NCI-H510A (cell line): ENCODE results near the gene ACO2.

Experiments
- DNase-seq: peaks from one replicate; lab custom pipeline; 2025; lab: John Stamatoyannopoulos, UW

ACO2 gene

DNA sequence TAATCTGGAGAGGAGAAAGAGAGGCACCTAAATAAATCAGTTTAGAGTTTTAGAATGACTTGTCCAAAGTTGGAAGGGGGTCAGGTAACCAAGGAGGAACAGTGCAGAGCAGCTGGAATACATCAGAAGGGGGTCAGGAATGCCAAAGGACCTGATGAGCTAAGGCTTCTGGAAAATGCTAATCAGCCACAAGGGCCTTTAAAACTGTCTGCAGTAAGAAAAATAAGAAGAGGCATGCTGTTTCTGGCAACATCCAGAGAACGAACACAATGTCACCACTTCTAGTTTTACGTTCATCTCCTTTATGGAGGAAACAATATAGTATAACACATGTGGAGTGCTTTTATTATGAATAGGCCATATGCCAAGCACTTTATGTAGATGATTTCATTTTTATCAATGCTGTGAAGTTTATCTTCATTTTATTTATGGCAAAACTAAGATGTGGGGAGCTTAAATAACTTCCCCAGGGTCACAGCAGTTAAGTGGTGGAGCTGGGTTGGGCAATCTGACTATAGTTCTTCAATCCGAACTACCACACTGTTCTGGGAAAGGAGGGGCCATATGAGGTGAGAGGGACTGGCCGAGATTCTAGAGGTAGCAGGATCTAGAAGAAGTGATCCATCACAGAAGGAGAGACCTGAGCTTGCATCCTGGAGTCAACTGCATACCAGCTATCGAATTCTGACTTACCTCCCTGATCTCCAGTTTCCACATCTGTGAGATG, 22.6 kb downstream of the ACO2 start:
- no peak for DNase-seq

DNA sequence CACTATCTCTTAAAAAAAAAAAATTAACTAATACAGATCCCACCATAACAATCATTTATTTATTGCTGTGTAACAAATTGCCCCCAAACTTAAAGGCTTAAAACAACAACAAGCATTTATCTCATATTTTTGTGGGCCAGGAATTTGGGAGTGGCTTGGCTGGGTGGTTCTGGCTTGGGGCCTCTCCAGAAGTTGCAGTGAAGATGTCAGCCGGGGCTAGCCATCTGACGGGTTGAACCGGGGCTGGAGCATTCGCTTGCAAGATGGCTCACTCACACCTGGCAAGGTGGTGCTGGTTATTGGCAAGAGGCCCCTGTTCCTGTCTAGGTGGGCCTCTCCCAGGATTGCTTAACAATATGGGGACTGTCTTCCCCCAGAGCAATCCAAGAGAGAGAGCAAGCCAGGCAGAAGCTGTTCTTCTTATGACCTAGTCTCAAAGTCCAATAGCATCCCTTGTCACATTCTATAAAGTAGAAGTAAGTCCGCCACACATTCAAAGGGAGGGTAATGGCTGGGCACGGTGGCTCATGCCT, 29.5 kb downstream of the ACO2 start:
- DNase-seq, result no peak

DNA sequence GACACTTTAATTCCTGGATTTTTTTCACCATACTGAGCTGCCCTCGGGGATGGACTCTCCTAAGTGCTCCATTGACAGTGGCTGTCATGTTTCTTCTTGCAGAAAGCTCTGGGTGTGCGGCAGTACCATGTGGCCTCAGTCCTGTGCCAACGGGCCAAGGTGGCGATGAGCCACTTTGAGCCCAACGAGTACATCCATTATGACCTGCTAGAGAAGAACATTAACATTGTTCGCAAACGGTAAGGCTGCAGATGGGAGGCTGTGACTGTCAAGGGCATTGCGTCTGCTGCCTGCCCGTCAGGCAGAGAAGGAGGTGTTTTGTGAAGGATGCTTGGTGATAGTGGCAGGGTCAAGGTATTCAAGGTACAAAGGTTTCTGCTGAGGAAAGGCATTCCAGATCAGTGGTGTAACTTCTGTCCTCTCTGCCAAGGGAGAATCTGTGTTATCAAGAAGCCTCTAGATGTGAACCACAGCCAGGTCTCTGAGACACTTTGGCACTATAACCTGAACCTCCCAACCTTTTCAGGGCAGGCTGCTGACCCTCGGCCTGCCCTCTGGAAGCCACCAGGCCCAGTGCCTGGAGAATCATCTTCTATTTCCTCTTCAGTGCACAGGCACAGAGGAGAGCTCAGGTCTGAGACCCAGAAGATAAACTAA, 30.8 kb downstream of the ACO2 start:
- no peak for DNase-seq

- DNase-seq, result no peak
Measured at GRCh38 chr22:41500303-41500702, 31.4 kb downstream of the ACO2 start.

- no peak for DNase-seq
Measured at GRCh38 chr22:41501209-41501608, 32.3 kb downstream of the ACO2 start.

GRCh38 chr22:41504397-41504796, 35.5 kb downstream of the ACO2 start:
- no peak for DNase-seq

GRCh38 chr22:41504816-41505215, 35.9 kb downstream of the ACO2 start:
- DNase-seq, result no peak

- DNase-seq, result no peak
Measured at GRCh38 chr22:41505511-41506220, 36.7 kb downstream of the ACO2 start.

GRCh38 chr22:41507330-41508063, 38.6 kb downstream of the ACO2 start:
- no peak for DNase-seq

- no peak for DNase-seq
Measured at GRCh38 chr22:41508770-41509170, 39.9 kb downstream of the ACO2 start.

- no peak for DNase-seq
Measured at GRCh38 chr22:41511521-41511968, 42.6 kb downstream of the ACO2 start.

DNA sequence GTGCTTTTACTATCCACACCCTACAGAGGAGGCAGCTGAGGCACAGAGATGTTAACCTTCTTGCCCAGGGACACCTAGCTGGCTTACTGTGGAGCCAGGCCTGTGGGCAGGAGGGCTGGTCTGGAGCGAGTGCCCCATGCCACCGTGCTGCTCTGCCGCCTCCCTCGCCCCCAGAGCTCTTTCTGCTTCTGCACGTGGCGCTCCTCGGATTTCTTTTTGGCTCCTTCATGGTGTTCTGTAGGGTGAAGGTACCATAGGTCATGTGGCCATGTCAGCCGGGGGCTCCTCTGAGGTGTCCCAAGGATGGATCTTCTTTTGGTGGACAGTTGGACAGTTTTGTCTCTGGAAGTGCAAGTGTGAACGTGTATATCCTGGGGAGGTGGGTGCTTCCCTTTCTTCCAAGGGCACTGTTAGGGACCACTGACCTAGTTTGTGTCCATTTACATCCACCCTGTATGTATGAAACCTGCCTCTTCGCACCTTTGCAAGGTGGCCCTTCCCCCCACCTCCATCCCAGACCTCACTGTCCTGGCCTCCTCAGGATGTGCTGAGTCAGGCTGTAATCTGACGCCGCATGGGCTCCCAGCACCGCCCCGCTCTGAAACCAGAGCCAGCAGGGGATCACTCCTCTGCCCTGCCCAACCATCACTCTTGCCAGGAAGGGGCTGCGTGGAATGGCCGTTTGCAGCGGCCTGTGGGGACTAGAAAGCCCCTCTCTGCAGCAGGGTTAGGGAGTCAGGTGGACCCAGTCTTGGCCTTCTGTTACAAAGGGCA, 43.7 kb downstream of the ACO2 start:
- peak; percentile 90 for DNase-seq

GRCh38 chr22:41513391-41513790, 44.5 kb downstream of the ACO2 start:
- DNase-seq, result no peak

GRCh38 chr22:41516462-41516861, 47.5 kb downstream of the ACO2 start:
- DNase-seq, result no peak

DNA sequence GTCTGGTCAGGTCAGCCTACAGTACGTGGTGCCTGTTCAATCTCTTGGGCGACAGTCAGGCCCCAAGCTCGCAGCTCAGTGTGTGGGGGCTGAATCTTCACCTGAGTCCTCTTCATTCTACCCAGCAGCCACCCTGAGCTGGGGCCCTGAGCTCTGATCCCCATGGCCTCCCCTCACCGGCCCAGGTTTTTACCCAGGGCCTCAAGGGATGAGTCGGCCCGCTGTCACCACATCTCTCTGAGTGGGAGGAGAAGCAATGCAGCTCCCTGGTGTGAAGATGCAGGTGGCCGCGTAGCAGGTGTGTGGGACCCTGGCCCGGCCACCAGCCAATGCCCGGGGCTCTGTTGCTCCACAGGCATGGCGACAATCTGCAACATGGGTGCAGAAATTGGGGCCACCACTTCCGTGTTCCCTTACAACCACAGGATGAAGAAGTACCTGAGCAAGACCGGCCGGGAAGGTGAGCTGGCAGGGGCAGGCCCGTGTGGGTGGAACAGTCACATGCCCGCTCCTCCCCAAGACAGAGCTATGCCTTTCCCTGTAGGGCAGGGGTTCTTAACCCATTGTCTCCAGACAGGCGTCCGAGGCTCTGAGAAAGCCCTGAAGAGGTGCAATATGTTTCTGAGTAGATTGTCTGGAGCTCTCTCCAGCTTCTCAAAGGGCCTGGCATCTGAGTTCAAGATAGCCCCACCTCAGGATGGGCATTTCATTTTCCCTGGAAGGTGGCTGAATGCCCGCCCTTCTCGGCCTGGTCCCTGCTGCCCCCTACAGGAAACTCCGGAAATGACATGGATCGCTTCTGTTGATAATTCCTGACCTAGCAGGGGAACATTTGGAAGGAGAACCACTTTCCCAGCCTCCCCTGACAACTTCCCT, 48.5 kb downstream of the ACO2 start:
- peak; percentile 28 for DNase-seq

DNA sequence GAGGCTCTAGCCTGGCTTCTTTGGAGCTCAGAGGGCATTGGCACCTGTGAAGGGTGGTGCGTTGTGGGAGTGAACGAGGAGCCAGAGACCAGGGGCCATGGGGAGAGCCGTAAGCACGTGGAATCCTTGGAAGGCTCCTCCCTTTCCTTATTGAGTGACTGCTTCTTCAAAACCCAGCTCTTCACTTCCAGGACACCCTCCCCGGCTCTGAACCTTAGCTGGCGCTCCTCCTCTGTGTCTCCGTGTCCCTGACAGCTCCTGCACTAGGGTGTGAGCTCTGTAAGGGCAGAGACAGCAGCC, 49.1 kb downstream of the ACO2 start:
- DNase-seq, result no peak

GRCh38 chr22:41521126-41521525, 52.2 kb downstream of the ACO2 start:
- DNase-seq, result no peak

DNA sequence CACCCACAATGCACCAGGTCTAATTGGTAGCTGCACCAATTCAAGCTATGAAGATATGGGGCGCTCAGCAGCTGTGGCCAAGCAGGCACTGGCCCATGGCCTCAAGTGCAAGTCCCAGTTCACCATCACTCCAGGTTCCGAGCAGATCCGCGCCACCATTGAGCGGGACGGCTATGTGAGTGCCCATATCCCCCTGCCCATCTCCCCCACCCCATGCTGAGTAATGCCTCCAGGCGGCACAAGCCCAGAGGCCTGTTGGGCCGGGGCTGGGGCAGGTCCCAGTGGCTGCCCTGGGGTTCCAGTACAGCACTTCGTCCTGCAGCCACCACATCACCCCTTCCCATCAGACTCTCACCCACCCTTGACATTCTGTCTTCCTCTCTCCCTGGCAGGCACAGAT, 53.9 kb downstream of the ACO2 start:
- no peak for DNase-seq

- DNase-seq, result no peak
Measured at GRCh38 chr22:41523464-41524221, 54.7 kb downstream of the ACO2 start.

DNA sequence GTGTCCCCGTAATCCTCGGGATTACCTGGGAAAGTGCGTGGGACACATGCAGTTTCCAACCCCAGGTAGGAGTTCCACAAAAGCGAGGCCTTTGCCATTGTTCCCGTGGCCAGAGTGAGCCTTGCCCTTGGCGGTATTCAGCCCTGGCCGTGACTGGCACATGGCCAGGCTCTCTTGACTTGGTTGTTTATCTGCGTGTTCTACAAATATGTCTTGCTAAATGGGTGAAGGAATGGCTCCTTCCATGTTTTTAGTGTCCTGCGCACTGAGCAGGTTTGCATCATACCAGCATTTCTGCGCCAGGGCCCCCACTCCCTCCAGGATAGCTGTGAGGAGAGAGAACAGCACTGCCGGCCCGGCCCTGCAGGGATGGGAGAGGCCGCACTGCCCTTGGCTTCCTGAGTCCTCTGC, 55.3 kb downstream of the ACO2 start:
- DNase-seq, result no peak
